IMR-90 (cell line): ENCODE measurements around the gene RPL31. TPM values are rescaled to one million over a fixed set of nuclear protein-coding genes. Genes with fewer than 3 reads are reported as not detected.

Source experiments
- ATAC-seq: fragments of 200-7000 bp; cut with Tn5 transposase; 2 replicates; pipeline ENCODE4 v1.9.1; 2020; ENCODE audit warnings: low read depth, mild to moderate bottlenecking, moderate library complexity
- BruUV-seq: library from RNA; stranded (reverse); fragments of 400-500 nt; replicated peaks from 2 replicates; lab custom pipeline; 2021; lab: Mats Ljungman, UMichigan
- CTCF ChIA-PET: fragments of 300-600 bp; formaldehyde crosslinking; extraction: SDS; loops from one replicate; lab custom pipeline; 2021; ENCODE audit warnings: antibody characterized with exemption; lab: Yijun Ruan, JAX
- POLR2A ChIA-PET: fragments of 300-600 bp; sonication (Branson Sonifier 250); formaldehyde crosslinking; loops from one replicate; lab custom pipeline; 2022; ENCODE audit warnings: antibody characterized with exemption; ENCODE audit not compliant: unreplicated experiment; lab: Charles Lee
- DNase-seq: peaks from one replicate; pipeline ENCODE4 v3.0.0; 2013
- H2AFZ ChIP-seq: replicated peaks from 2 replicates; pipeline ENCODE3; 2013; ENCODE audit warnings: low read length, mild to moderate bottlenecking; ENCODE audit not compliant: poor library complexity
- H2AK5ac ChIP-seq: 2 replicates; pipeline ENCODE4 v1.6.1; 2013; ENCODE audit warnings: low read depth, low read length, inconsistent platforms
- H2AK9ac ChIP-seq: replicated peaks from 2 replicates; pipeline ENCODE3; 2013; ENCODE audit warnings: mild to moderate bottlenecking, low read depth, low read length, moderate library complexity; ENCODE audit not compliant: poor library complexity
- H2BK120ac ChIP-seq: 2 replicates; pipeline ENCODE4 v1.6.1; 2013; ENCODE audit warnings: low read depth, low read length, inconsistent platforms
- H2BK15ac ChIP-seq: 3 replicates; pipeline ENCODE4 v1.6.1; 2013; ENCODE audit warnings: low read depth, low read length, inconsistent platforms
- H2BK20ac ChIP-seq: 2 replicates; pipeline ENCODE4 v1.6.1; 2013; ENCODE audit warnings: low read depth, mild to moderate bottlenecking, inconsistent platforms, low read length, moderate library complexity
- H2BK5ac ChIP-seq: 2 replicates; pipeline ENCODE4 v1.6.1; 2013; ENCODE audit warnings: mild to moderate bottlenecking, low read depth, low read length, inconsistent platforms; ENCODE audit not compliant: poor library complexity, severe bottlenecking
- H3K14ac ChIP-seq: replicated peaks from 2 replicates; pipeline ENCODE4 v1.6.1; 2013; ENCODE audit warnings: low read depth, low read length, inconsistent platforms
- H3K18ac ChIP-seq: 2 replicates; pipeline ENCODE4 v1.6.1; 2013; ENCODE audit warnings: low read depth, low read length, control low read depth
- H3K23ac ChIP-seq: 2 replicates; pipeline ENCODE4 v1.6.1; 2013; ENCODE audit warnings: low read depth, low read length, inconsistent platforms
- H3K27ac ChIP-seq: 2 replicates; pipeline ENCODE4 v1.5.1; 2013; ENCODE audit warnings: mild to moderate bottlenecking, control low read depth, low read length; ENCODE audit not compliant: insufficient read depth
- H3K27me3 ChIP-seq: 2 replicates; pipeline ENCODE4 v1.6.1; 2013; ENCODE audit warnings: low read length; ENCODE audit not compliant: control insufficient read depth, insufficient read depth
- H3K36me3 ChIP-seq: 2 replicates; pipeline ENCODE4 v1.6.1; 2013; ENCODE audit warnings: low read length, mixed read lengths; ENCODE audit not compliant: control insufficient read depth, insufficient read depth
- H3K4ac ChIP-seq: 2 replicates; pipeline ENCODE4 v1.6.1; 2013; ENCODE audit warnings: low read depth, low read length, inconsistent platforms
- H3K4me1 ChIP-seq: 2 replicates; pipeline ENCODE4 v1.6.1; 2013; ENCODE audit warnings: low read length, mixed read lengths; ENCODE audit not compliant: control insufficient read depth, insufficient read depth
- H3K4me2 ChIP-seq: 2 replicates; pipeline ENCODE4 v1.6.1; 2013; ENCODE audit warnings: low read depth, mild to moderate bottlenecking, control low read depth, low read length, moderate library complexity
- H3K4me3 ChIP-seq: 2 replicates; pipeline ENCODE4 v1.5.1; 2013; ENCODE audit warnings: low read depth, mild to moderate bottlenecking, control low read depth, low read length, moderate library complexity; ENCODE audit not compliant: insufficient read depth
- H3K56ac ChIP-seq: 2 replicates; pipeline ENCODE4 v1.6.1; 2013; ENCODE audit warnings: low read length, inconsistent platforms; ENCODE audit not compliant: insufficient read depth; ENCODE audit errors: extremely low read depth
- H3K79me1 ChIP-seq, 2 experiments: 2 replicates each; pipeline ENCODE4 v1.6.1; 2013; ENCODE audit warnings: low read length in 2 of 2, inconsistent platforms in 1 of 2, low read depth in 1 of 2
- H3K9ac ChIP-seq: 2 replicates; pipeline ENCODE4 v1.6.1; 2013; ENCODE audit warnings: low read depth, low read length, control low read depth
- H3K9me1 ChIP-seq: 2 replicates; pipeline ENCODE4 v1.6.1; 2013; ENCODE audit warnings: low read length, inconsistent platforms; ENCODE audit not compliant: insufficient read depth
- H3K9me3 ChIP-seq: 2 replicates; pipeline ENCODE4 v1.6.1; 2013; ENCODE audit warnings: low read length; ENCODE audit not compliant: control insufficient read depth, insufficient read depth
- H4K20me1 ChIP-seq: 2 replicates; pipeline ENCODE4 v1.6.1; 2013; ENCODE audit warnings: low read length, inconsistent platforms; ENCODE audit not compliant: insufficient read depth
- H4K5ac ChIP-seq: 2 replicates; pipeline ENCODE4 v1.6.1; 2013; ENCODE audit warnings: mild to moderate bottlenecking, low read depth, low read length, control low read depth
- H4K8ac ChIP-seq, 2 experiments: 2 replicates each; pipeline ENCODE4 v1.6.1; 2013; ENCODE audit warnings: low read depth in 2 of 2, low read length in 2 of 2, control low read depth in 1 of 2, inconsistent platforms in 1 of 2
- H4K91ac ChIP-seq: 2 replicates; pipeline ENCODE4 v1.6.1; 2013; ENCODE audit warnings: low read depth, low read length, inconsistent platforms; ENCODE audit not compliant: insufficient read depth
- FOS ChIP-seq: fragments of 150-350 bp; IDR thresholded peaks from 2 replicates; pipeline ENCODE4 v1.6.1; 2016; ENCODE audit warnings: low read depth, low read length
- MAFK ChIP-seq: IDR thresholded peaks from 2 replicates; pipeline ENCODE4 v1.6.1; 2012; ENCODE audit warnings: low read depth, low read length, improper control_type of control experiment
- MAZ ChIP-seq: IDR thresholded peaks from 2 replicates; pipeline ENCODE4 v1.6.1; 2012; ENCODE audit warnings: low read depth, mild to moderate bottlenecking, low read length, improper control_type of control experiment, moderate library complexity, borderline replicate concordance
- RFX5 ChIP-seq: IDR thresholded peaks from 2 replicates; pipeline ENCODE4 v1.8.0; 2012; ENCODE audit warnings: low read depth, mild to moderate bottlenecking, low read length, moderate library complexity
- WGBS, 2 experiments: methylation state at CpG; one replicate each; pipeline versions ENCODE4 v1.1.5 to v1.1.7; 2013; ENCODE audit warnings: missing lambda C conversion rate in 2 of 2; ENCODE audit not compliant: insufficient read length in 1 of 2; ENCODE audit errors: extremely low coverage in 2 of 2; 5-methylcytosine and 5-hydroxymethylcytosine counted together
- dilution Hi-C: fragments of 300-500 bp; cut with HindIII; formaldehyde crosslinking; loops from one replicate; pipeline ENCODE4 v1.14.3; 2018; ENCODE audit warnings: low sequenced_read_pairs; ENCODE audit not compliant: unreplicated experiment
- in situ Hi-C: fragments of 300-500 bp; cut with MboI; formaldehyde crosslinking; loops from 3 replicates; pipeline ENCODE4 v1.14.3; 2019; ENCODE audit warnings: low sequenced_read_pairs, inconsistent platforms, mixed read lengths
- intact Hi-C: fragments of 100-400 bp; cut with micrococcal nuclease; formaldehyde crosslinking; loops from 2 replicates; pipeline ENCODE4 v1.10.0; 2022
- polyA plus RNA-seq, 3 experiments: library from polyadenylated mRNA; depleted of rRNA; stranded (reverse); fragments of >200 nt; gene quantifications; 2 replicates each; pipeline ENCODE4 v1.2.3, GENCODE V29; 2012; ENCODE audit warnings: low replicate concordance in 1 of 3
- total RNA-seq: library from RNA; depleted of rRNA; stranded (reverse); fragments of >200 nt; gene quantifications from 2 replicates; pipeline ENCODE4 v1.2.3, GENCODE V29; 2012
- TF ChIP-seq, protein P1 (sequence below): fragments of 150-350 bp; IDR thresholded peaks from 2 replicates; pipeline ENCODE4 v1.6.1; 2017; ENCODE audit warnings: mild to moderate bottlenecking, antibody characterized with exemption, low read length, low read depth

The RPL31 gene
- total and polyA plus RNA-seq, 2 of the 4 experiments (the other 2 are of a cell fraction), result 358 to 2,908 TPM

- Histone ChIP-seq H3K14ac (no peak overlapping the region), H2BK120ac (no peak overlapping the region), H2AFZ (no peak overlapping the region), H2BK20ac (no peak overlapping the region), H4K5ac (no peak overlapping the region), H3K23ac (no peak overlapping the region), H4K91ac (no peak overlapping the region), H3K9ac (no peak overlapping the region), H3K9me3 (no peaks in the 10 kb centered on the region), H3K18ac (no peak overlapping the region), H3K36me3 (peaks cover 11% of the 10 kb centered on the region), H3K4me1 (peaks cover 4% of the 10 kb centered on the region; the same call in 1 of the 2 replicates), H2BK5ac (no peak overlapping the region), H3K4me2 (no peak overlapping the region), H3K79me1 (no peaks in the 10 kb centered on the region), H3K4me3 (no peak overlapping the region), H3K56ac (no peak overlapping the region), H3K27ac (no peak overlapping the region), H2BK15ac (no peak overlapping the region), H2AK5ac (no peak overlapping the region), H2AK9ac (no peak overlapping the region), H3K4ac (no peak overlapping the region), H4K20me1 (no peaks in the 10 kb centered on the region; the same call in 1 of the 2 replicates), H4K8ac (no peak overlapping the region), H3K9me1 (peaks cover 4% of the 10 kb centered on the region; the same call in 1 of the 2 replicates), H3K27me3 (no peaks in the 10 kb centered on the region)
- ChIA-PET CTCF (interaction anchor here (0.6 kb wide), 1 partner anchor 202 kb away, joined by 3 read pairs; no protein-coding TSS in a partner anchor), POLR2A (no interaction called here)
- no TSS peak for BruUV-seq
- 40% methylated on average over 1 of the region's 8 CpGs; no CpG with 5 or more reads in 1 of the 2 experiments for WGBS, 2 experiments
- in situ Hi-C loops (no loop called here), dilution Hi-C loops (no loop called here), intact Hi-C loops (loop anchor here (10.0 kb wide), 1 partner anchor 558 kb away; no protein-coding TSS in a partner anchor)
- ATAC-seq (no peak), DNase-seq (no peak)
- TF ChIP-seq FOS, result no peak
- TF ChIP-seq, protein P1, sequence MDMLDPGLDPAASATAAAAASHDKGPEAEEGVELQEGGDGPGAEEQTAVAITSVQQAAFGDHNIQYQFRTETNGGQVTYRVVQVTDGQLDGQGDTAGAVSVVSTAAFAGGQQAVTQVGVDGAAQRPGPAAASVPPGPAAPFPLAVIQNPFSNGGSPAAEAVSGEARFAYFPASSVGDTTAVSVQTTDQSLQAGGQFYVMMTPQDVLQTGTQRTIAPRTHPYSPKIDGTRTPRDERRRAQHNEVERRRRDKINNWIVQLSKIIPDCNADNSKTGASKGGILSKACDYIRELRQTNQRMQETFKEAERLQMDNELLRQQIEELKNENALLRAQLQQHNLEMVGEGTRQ, result no peak
- no peak for TF ChIP-seq MAZ
- TF ChIP-seq MAFK, result no peak
- TF ChIP-seq RFX5, result no peak
These were observed 19.6 kb upstream of the RPL31 start for GRCh38 chr2:100982431-100982861.
